PC-3 (cell line): Measurements from ENCODE around the gene DLG2. TPM values are rescaled to one million over a fixed set of nuclear protein-coding genes. Genes with fewer than 3 reads are reported as not detected.

Experiments
- ATAC-seq: fragments of 200-7000 bp; cut with Tn5 transposase; 2 replicates; pipeline ENCODE4 v1.9.1; 2020; ENCODE audit warnings: mild to moderate bottlenecking, moderate library complexity
- BruUV-seq: library from RNA; stranded (reverse); fragments of 400-500 nt; replicated peaks from 2 replicates; lab custom pipeline; 2021; lab: Mats Ljungman, UMichigan
- CTCF ChIA-PET: fragments of 300-600 bp; sonication (Branson Sonifier 250); formaldehyde crosslinking; loops from one replicate; lab custom pipeline; 2022; ENCODE audit warnings: antibody characterized with exemption; lab: Charles Lee
- POLR2A ChIA-PET: fragments of 300-600 bp; sonication (Branson Sonifier 250); formaldehyde crosslinking; loops from one replicate; lab custom pipeline; 2022; ENCODE audit warnings: antibody characterized with exemption; ENCODE audit not compliant: unreplicated experiment; lab: Charles Lee
- DNase-seq: peaks from one replicate; pipeline ENCODE4 v3.0.0-alpha.2; 2015
- H2AFZ ChIP-seq: fragments of 300-600 bp; sonication (generic); 2 replicates; pipeline ENCODE4 v1.6.0; 2016; ENCODE audit warnings: antibody characterized with exemption, low read length
- H3F3A ChIP-seq: fragments of 300-600 bp; sonication (generic); one replicate; pipeline ENCODE4 v1.6.0; 2017; ENCODE audit warnings: antibody characterized with exemption, low read length, control low read depth, mild to moderate bottlenecking; ENCODE audit not compliant: unreplicated experiment
- H3K27ac ChIP-seq: fragments of 300-600 bp; sonication (generic); 2 replicates; pipeline ENCODE4 v1.5.1; 2016; ENCODE audit warnings: mild to moderate bottlenecking, low read length
- H3K27me3 ChIP-seq: fragments of 300-600 bp; sonication (generic); 2 replicates; pipeline ENCODE4 v1.6.1; 2016; ENCODE audit warnings: low read length, mixed read lengths
- H3K36me3 ChIP-seq: fragments of 300-600 bp; sonication (generic); 2 replicates; pipeline ENCODE4 v1.6.1; 2016; ENCODE audit warnings: low read depth, mixed run types, low read length, mixed read lengths
- H3K4me1 ChIP-seq: fragments of 300-600 bp; sonication (generic); 2 replicates; pipeline ENCODE4 v1.5.1; 2016; ENCODE audit warnings: low read length; ENCODE audit not compliant: insufficient read depth
- H3K4me2 ChIP-seq: fragments of 300-600 bp; sonication (generic); 2 replicates; pipeline ENCODE4 v1.6.0; 2016; ENCODE audit warnings: low read length
- H3K4me3 ChIP-seq: fragments of 300-600 bp; sonication (generic); 2 replicates; pipeline ENCODE4 v1.5.1; 2016; ENCODE audit warnings: mild to moderate bottlenecking, low read length, mixed read lengths
- H3K79me2 ChIP-seq: fragments of 300-600 bp; sonication (generic); 2 replicates; pipeline ENCODE4 v1.6.1; 2017; ENCODE audit warnings: low read length, mixed read lengths
- H3K9ac ChIP-seq: fragments of 300-600 bp; sonication (generic); 2 replicates; pipeline ENCODE4 v1.6.0; 2016; ENCODE audit warnings: mild to moderate bottlenecking, low read length
- H3K9me2 ChIP-seq: fragments of 300-600 bp; sonication (generic); replicated peaks from 2 replicates; pipeline ENCODE4 v1.6.1; 2016; ENCODE audit warnings: mixed run types, low read length, mixed read lengths
- H3K9me3 ChIP-seq: fragments of 300-600 bp; sonication (generic); 2 replicates; pipeline ENCODE4 v1.6.1; 2016; ENCODE audit warnings: low read length, mixed read lengths
- H4K20me1 ChIP-seq: fragments of 300-600 bp; sonication (generic); 2 replicates; pipeline ENCODE4 v1.6.1; 2016; ENCODE audit warnings: low read length, mixed read lengths
- EZH2 ChIP-seq: fragments of 300-600 bp; sonication (generic); IDR thresholded peaks from one replicate; pipeline ENCODE4 v1.6.1; 2017; ENCODE audit warnings: antibody characterized with exemption, mild to moderate bottlenecking, low read length; ENCODE audit not compliant: unreplicated experiment
- EZH2phosphoT487 ChIP-seq: fragments of 300-600 bp; sonication (generic); IDR thresholded peaks from 2 replicates; pipeline ENCODE4 v1.6.1; 2018; ENCODE audit warnings: mild to moderate bottlenecking, antibody characterized with exemption, low read length, borderline replicate concordance
- intact Hi-C: fragments of 100-400 bp; cut with micrococcal nuclease; formaldehyde crosslinking; loops from 2 replicates; pipeline ENCODE4 v1.9.0; 2023
- total RNA-seq: library from RNA; depleted of rRNA; stranded (reverse); fragments of >200 nt; gene quantifications from 2 replicates; pipeline ENCODE4 v1.2.3, GENCODE V29; 2014
- TF ChIP-seq, protein P1 (sequence below): fragments of 300-600 bp; sonication (generic); conservative IDR thresholded peaks from 2 replicates; pipeline ENCODE4 v1.5.1; 2017; ENCODE audit warnings: antibody characterized with exemption, low read depth, mild to moderate bottlenecking, low read length

DLG2 gene
- total RNA-seq, 1 experiment from 2014 or later: 0.58 TPM

GRCh38 chr11:84106541-84106940, 1520.6 kb downstream of the DLG2 start:
- Histone ChIP-seq H3K4me1 (no peaks in the 10 kb centered on the region), H3K9me3 (peaks cover 16% of the 10 kb centered on the region), H2AFZ (no peak overlapping the region), H3K9me2 (no peaks in the 10 kb centered on the region), H3K79me2 (no peaks in the 10 kb centered on the region), H3K9ac (no peak overlapping the region), H3K4me2 (no peak overlapping the region), H3K27ac (no peak overlapping the region), H3K36me3 (no peaks in the 10 kb centered on the region), H4K20me1 (no peaks in the 10 kb centered on the region), H3K27me3 (no peaks in the 10 kb centered on the region), H3F3A (no peaks in the 10 kb centered on the region), H3K4me3 (no peak overlapping the region)
- intact Hi-C loops: no loop called here
- no TSS peak for BruUV-seq
- CTCF ChIA-PET: no interaction called here
- ATAC-seq (no peak), DNase-seq (no peak)
- POLR2A ChIA-PET: no interaction called here
- TF ChIP-seq, protein P1, sequence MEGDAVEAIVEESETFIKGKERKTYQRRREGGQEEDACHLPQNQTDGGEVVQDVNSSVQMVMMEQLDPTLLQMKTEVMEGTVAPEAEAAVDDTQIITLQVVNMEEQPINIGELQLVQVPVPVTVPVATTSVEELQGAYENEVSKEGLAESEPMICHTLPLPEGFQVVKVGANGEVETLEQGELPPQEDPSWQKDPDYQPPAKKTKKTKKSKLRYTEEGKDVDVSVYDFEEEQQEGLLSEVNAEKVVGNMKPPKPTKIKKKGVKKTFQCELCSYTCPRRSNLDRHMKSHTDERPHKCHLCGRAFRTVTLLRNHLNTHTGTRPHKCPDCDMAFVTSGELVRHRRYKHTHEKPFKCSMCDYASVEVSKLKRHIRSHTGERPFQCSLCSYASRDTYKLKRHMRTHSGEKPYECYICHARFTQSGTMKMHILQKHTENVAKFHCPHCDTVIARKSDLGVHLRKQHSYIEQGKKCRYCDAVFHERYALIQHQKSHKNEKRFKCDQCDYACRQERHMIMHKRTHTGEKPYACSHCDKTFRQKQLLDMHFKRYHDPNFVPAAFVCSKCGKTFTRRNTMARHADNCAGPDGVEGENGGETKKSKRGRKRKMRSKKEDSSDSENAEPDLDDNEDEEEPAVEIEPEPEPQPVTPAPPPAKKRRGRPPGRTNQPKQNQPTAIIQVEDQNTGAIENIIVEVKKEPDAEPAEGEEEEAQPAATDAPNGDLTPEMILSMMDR: no peak
- TF ChIP-seq EZH2phosphoT487 (no peak), EZH2 (no peak)

DNA sequence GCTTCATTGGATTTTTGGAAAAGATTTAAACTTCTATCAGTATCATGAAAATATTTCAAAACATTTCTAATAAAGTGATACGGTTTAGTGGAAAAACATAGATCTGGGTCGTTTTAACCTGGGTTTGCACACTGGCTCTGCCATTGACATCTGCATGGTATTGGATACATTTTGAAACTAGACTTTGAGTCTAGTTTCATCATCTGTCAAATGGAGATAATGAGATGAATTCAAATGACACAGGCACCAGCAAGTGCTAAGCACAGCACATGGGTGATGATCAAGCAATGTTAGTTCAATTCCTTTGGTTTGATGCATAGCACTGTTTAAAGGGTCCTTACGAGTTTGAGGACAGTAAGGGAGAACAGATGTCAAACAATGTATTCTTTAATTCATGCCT, 1522.0 kb downstream of the DLG2 start:
- Histone ChIP-seq H3K4me2 (no peak overlapping the region), H3F3A (no peaks in the 10 kb centered on the region), H3K9ac (no peak overlapping the region), H4K20me1 (no peaks in the 10 kb centered on the region), H3K79me2 (no peaks in the 10 kb centered on the region), H3K27me3 (no peaks in the 10 kb centered on the region), H3K9me2 (no peaks in the 10 kb centered on the region), H3K9me3 (peaks cover 12% of the 10 kb centered on the region), H3K27ac (no peak overlapping the region), H3K36me3 (no peaks in the 10 kb centered on the region), H2AFZ (no peak overlapping the region), H3K4me3 (no peak overlapping the region), H3K4me1 (no peaks in the 10 kb centered on the region)
- DNase-seq (no peak), ATAC-seq (no peak)
- intact Hi-C loops: no loop called here
- TF ChIP-seq EZH2 (no peak), EZH2phosphoT487 (no peak)
- TF ChIP-seq, protein P1: no peak
- no TSS peak for BruUV-seq
- POLR2A ChIA-PET: no interaction called here
- CTCF ChIA-PET: no interaction called here

DNA sequence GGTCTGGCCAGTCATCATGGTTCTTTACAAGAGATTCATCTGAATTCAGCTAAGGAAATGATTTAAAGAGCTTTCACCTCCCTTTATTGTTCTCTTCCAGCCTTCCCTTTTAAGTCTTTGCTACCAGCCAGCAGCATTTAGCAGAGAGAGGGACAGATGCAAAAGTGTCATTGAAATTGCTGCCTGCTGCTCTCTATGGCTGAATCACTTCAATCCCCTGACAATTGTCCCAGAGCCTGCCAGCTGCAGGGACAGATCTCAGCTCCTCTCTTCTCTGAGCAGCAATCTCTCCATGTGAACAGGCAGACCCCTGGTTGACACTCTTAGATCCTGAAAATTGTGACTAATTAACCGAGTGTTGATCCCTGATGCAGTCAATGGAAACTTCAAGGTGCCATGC, 1524.0 kb downstream of the DLG2 start:
- H3K4me1 ChIP-seq: no peaks in the 10 kb centered on the region
- no peak for ATAC-seq
- POLR2A ChIA-PET: no interaction called here

More for the DNA sequence above, 1524.0 kb downstream of the DLG2 start:
- Histone ChIP-seq H3K4me3 (no peak overlapping the region), H3K9ac (no peak overlapping the region), H2AFZ (no peak overlapping the region), H3K79me2 (no peaks in the 10 kb centered on the region), H3K36me3 (no peaks in the 10 kb centered on the region), H3K27ac (no peak overlapping the region), H3K9me2 (no peaks in the 10 kb centered on the region), H4K20me1 (no peaks in the 10 kb centered on the region), H3F3A (no peaks in the 10 kb centered on the region), H3K27me3 (no peaks in the 10 kb centered on the region), H3K4me2 (no peak overlapping the region), H3K9me3 (peaks cover 9% of the 10 kb centered on the region)
- no TSS peak for BruUV-seq
- no peak for DNase-seq
- CTCF ChIA-PET: no interaction called here
- TF ChIP-seq EZH2phosphoT487 (no peak), EZH2 (no peak)
- TF ChIP-seq, protein P1: no peak
- intact Hi-C loops: no loop called here
